Measurements from ENCODE around the gene RPL13. TPM values are rescaled to one million over a fixed set of nuclear protein-coding genes. Genes with fewer than 3 reads are reported as not detected.

Gene RPL13
- 1,856 TPM for polyA plus RNA-seq (2013, experiment 1 of 2; ENCODE audit: insufficient read length)
- polyA plus RNA-seq (2013, experiment 2 of 2; ENCODE audit: insufficient read length) = 1,863 TPM

GRCh38 chr16:89560378-89561141, at the start of gene RPL13:
Gene RPL13, plus strand, starts transcription at chr16:89560682. Its CDS starts 278 bp downstream, at chr16:89560960.
- peak; percentile 97 for DNase-seq

DNA sequence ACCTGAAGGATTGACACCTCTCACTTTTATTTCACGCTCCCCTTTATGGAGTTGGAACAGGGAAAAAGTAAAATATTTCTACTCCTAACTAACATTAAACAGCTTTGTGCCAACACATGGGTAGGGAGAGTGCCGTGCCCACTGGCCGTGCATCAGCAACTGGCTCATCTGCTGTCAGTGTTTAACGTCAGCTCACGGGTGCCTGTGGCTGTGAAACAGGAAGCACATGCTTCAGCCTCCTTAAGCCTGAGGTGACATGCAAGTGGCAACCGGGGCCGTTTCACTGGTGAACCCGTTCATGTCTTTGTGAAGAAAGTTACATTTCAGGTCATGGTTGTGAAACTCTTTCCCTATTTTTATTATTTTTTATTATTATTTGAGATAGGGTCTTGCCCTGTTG, 49.1 kb upstream of the RPL13 start:
- DNase-seq = no peak

GRCh38 chr16:89512453-89512852, 48.0 kb upstream of the RPL13 start:
- no peak for DNase-seq

DNA sequence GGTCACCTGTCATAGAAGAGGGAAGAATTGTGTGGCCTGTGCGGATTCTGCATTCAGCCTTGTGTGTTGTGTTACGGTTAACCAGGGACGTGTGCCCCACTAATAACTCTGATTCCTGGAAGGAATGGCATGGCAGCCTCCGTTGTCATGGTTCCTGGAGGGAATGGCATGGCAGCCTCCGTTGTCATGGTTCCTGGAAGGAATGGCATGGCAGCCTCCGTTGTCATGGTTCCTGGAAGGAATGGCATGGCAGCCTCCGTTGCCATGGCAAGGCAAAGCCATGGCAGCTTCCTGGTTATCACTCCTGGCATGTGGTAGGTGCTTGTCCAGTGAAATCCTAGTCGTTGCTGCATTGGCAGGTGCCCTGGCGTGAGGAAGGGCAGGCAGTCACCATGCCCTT, 43.4 kb upstream of the RPL13 start:
- no peak for DNase-seq

DNA sequence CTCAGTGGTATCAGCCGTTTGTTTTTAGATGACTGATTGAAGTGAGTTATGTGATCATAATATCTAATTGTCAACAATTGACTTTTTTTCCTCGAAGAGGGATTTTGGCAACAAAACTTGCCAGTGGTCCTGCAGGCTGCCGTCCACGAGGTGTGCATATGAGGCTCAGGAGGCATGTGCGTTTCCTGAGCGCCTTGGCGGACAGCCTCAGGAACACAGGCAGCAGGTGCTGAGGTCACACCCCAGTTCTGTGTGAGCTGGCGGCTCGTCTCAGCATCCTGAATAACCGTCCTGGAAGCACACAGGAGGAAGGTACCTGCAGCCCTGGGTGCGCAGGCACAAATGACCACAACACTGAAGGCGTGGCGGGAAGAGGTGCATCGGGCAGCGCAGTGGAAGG, 40.6 kb upstream of the RPL13 start:
- no peak for DNase-seq

DNA sequence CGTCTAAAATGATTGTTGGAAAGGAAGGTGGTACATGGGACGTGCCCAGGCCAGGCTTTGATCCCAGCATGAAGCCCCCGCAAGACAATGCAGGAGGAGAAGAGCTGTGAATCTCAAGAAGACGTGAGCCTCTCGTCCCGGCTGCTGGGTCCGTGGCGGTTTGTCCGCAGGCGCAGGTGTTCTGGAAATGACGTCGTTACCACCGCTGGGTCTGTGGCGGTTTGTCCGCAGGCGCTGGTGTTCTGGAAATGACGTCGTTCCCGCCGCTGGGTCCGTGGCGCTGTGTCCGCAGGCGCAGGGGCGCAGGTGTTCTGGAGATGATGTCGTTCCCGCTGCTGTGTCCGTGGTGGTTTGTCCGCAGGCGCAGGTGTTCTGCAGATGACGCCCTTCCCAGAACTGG, 38.2 kb upstream of the RPL13 start:
- DNase-seq = no peak

GRCh38 chr16:89523680-89524344, 36.7 kb upstream of the RPL13 start:
- no peak for DNase-seq

GRCh38 chr16:89525146-89525913, 35.2 kb upstream of the RPL13 start:
- DNase-seq = no peak

GRCh38 chr16:89529097-89529496, 31.4 kb upstream of the RPL13 start:
- no peak for DNase-seq

DNA sequence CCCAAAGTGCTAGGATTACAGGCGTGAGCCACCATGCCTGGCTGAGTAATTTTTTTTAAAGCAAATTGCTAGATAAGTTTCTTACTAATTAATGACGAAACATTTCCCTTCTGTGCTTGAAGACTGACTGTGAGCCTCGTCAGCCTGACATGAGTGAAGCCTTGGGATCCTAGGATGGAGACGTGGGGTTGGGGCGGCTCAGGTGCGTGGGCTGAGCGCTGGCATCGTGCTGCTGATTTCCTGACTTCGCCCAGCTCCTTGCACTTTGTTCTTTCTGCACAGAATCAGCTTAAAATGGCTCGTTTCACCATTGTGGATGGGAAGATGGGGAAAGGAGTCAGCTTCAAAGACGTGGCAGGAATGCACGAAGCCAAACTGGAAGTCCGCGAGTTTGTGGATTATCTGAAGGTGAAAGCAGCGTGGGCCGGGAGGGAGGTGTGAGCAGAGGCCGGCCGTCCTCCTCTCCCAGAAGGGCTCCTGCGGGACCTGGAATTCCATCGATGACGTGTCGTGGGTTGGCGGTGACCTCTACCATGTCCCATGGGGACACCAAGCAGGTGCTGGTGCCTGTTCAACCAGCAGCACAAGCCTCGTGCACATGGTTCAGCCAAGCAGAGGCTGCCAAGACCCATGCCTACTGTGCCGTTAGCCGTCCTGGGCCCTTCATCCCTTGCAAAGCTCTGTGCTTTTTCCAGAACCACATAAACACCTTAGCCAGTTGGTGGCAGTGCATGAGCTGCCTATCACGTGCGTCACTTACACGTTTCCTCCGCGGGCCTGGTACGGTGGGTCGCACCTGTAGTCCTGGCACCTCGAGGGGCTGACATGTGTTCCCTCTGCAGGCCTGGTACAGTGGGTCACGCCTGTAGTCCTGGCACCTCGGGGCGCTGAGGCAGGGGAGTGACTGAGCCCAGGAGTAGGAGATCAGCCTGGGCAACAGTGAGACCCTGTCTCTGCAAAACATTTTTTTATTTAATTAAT, 29.8 kb upstream of the RPL13 start:
- DNase-seq = no peak

DNA sequence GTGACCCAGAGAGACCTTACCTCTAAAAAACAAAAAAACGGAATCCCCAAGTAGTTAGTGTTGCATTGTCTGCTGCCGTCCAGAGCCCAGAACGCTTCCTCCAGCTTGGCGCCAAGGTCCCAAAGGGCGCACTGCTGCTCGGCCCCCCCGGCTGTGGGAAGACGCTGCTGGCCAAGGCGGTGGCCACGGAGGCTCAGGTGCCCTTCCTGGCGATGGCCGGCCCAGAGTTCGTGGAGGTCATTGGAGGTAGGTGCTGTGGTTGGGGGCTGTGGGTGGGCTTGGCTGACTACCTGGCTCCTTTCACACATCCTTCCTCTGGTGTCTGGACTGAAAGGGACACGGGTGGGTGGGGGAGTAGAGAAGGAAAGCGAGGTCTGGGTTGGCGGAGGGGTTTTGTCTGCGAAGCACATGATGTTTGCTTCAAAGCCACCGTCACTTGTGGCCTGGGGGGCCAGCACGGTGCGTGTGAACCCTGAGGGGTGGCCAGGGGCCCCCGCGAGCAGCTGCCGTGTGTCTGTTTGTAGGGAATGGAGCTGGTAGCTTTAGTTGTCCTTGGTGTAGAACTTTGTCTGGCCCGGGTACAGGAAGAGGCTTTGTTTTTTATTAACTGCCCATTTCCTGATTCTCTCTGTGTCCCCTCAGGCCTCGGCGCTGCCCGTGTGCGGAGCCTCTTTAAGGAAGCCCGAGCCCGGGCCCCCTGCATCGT, 28.5 kb upstream of the RPL13 start:
- DNase-seq = no peak

- no peak for DNase-seq
Observed at GRCh38 chr16:89534252-89534756, 26.2 kb upstream of the RPL13 start.

- no peak for DNase-seq
Observed at GRCh38 chr16:89536371-89536770, 24.1 kb upstream of the RPL13 start.

- DNase-seq = no peak
Observed at GRCh38 chr16:89536886-89537548, 23.5 kb upstream of the RPL13 start.

DNA sequence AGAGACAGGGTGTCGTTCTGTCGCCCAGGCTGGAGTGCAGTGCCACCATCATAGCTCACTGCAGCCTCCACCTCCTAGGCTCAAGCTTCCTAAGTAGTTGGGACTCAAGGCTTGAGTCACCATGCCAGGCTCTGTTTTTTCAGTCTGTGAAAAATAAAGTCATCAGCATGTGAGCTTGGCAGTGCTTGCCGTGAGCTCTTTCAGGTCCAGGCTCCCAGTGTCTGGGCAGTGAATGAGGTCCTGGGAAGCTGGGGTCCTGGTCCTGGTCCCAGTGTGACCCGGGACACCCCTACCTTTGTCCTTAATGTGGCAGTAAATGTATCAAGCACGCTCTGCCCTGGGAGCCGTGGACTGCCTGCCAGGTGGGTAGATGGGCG, 22.9 kb upstream of the RPL13 start:
- DNase-seq = no peak

GRCh38 chr16:89538286-89538685, 22.2 kb upstream of the RPL13 start:
- no peak for DNase-seq

DNA sequence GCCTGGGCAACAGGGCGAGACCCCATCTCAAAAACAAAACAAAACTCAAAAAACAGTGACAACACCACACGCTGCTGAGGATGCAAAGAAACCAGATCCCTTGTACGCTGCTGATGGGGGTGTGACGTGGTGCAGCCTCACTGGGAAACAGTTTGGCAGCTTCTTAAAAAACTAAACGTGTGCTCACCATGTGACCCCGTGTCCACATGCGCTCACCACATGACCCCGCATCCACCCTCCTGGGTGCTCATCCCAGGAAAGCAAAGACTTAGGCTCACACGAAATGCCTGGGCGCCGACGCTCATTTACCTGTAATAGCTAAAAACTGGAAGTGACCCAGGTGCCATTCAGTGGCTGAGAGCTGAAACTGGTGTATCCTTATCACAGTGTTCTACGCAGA, 19.9 kb upstream of the RPL13 start:
- DNase-seq = no peak

GRCh38 chr16:89541792-89542191, 18.7 kb upstream of the RPL13 start:
- DNase-seq = no peak

DNA sequence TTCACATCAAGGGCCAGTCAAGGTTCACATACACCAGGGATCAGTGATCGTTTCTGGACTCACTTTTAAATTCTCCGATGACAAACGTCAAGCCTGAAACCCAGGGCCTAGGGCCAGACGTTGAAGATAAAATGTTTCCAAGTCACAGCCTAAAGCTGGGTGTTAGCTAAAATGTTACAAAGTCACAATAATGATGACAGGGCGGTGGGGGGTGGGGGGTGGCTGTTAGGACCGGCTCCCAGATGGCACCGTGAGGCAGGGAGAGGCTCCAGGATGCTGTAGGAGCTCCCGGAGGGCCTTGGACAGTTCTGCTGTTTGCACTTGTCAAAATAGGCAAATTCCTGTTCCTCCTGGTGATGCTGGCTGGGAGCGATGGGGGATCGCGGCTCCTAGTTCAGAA, 16.4 kb upstream of the RPL13 start:
- no peak for DNase-seq

DNA sequence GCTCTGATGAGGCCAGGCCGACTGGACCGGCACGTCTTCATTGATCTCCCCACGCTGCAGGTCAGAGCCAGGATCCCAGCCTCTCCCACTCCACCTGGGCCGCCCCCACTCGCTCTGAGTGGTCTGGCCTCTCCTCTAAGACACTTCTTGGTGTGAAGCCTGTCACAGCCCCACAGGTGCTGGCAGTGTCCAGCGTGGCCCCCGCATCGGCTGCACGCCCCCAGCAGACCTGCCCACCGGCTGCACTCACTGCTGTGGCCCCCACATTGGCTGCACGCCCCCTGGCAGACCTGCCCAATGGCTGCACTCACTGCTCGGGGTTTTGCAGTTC, 15.8 kb upstream of the RPL13 start:
- no peak for DNase-seq

All from fibroblast of skin of back (primary cell).